CD4-positive, alpha-beta T cell treated with Interleukin-10 for 1 hour (primary cell): ENCODE results near the gene RAB23.
A peak's percentile ranks its signal among the peaks of the same experiment; 100 is the strongest.

Source experiments
- DNase-seq: peaks from one replicate; pipeline ENCODE4 v3.0.0-alpha.2; 2020

RAB23 gene

GRCh38 chr6:57177545-57178265 is 44.4 kb downstream of the RAB23 start:
- no peak for DNase-seq

- no peak for DNase-seq
These were observed 47.6 kb downstream of the RAB23 start for GRCh38 chr6:57174511-57174907.

DNA sequence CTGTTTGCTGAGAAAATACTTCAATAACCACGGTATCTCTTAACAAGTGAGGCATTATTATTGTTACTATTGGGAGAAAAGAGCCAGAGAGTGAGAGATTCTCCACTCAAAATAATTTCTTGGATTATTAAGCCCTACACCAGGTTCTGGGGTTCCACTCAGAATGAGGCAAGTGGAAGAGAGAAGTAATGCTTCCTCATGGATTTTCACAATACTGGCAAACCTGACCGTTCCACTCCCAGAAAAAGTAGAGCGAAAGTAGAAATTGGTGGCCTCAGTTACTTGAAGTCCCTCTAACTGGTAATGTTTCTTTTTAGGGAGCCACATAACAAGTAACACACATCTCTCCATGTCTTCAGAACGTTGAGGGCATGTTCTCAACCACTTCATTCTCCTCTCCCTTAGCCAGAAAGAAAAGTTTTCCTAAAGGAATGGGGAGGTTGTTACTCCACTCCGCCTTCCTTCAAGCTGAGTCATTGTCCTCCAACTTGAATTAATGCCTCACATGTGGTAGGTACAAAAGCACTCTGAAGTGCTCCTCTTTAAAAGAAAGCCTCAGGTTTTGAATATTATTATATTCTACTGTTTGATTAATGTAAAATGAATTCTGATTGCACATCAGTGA is 48.1 kb downstream of the RAB23 start:
- no peak for DNase-seq

DNA sequence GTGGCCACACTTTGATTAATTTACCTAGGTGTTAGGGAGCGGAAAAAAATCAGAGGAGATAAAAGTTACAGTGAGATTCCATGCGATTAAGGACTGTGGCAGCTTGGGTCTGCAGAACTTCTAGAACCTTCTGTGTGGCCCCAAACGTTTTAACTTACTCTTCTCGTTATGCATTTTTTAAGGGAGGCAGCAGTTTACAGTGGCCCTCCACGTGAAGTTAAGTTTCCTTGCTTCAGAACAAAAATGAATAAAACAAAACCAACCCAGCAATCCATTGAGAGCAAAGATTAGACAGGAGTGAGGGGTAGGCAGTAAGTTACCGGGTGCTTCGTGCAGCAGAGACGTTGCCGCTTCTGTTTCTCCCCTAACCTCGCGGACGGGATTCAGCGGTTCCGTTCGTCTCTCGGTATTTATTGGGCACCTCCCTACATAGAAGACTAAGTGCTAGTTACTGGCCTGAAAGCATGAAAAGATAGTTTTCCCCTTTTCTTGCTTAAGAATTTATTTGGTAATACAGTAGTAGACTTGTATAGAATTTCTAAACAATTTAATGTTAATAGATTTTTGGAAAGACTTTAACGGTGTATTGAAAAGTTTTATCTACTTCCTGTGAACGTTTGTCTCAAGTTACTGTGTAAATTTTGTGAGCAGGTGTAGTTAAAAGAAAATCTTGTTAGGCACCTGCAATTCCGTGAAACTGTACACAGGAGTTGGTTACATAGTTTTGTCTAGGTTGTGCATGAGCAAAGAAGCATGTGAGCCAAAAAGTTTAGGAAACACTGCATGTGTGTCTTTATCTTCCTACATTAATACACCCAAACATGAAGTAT is 48.8 kb downstream of the RAB23 start:
- DNase-seq, result peak; percentile 37

- peak; percentile 89 for DNase-seq
These were observed 49.7 kb downstream of the RAB23 start, which contains the start of gene BAG2 for GRCh38 chr6:57172136-57173055. Gene BAG2 (plus strand): TSS chr6:57172326. CDS start chr6:57172698, 372 bp downstream.

- no peak for DNase-seq
These were observed 57.0 kb downstream of the RAB23 start for GRCh38 chr6:57165080-57165479.

DNA sequence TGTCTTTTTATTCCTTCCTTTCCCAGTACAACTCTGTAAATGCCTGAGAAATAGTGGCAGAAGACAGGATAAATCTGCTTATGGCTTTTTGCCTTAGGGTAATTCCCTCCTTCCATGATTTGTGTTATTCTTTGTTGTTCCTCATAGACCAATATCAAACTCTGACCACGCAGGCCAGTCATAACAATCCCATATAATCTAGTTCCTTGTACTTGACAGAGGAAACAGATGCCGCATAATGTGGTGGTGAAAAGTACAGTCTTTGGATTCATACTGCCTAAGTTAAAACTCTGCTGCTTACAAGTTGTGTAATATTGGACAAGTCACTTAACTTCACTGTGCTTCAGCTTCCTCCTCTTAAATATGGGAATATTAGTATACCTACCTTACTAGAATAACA is 58.2 kb downstream of the RAB23 start:
- DNase-seq, result no peak

DNA sequence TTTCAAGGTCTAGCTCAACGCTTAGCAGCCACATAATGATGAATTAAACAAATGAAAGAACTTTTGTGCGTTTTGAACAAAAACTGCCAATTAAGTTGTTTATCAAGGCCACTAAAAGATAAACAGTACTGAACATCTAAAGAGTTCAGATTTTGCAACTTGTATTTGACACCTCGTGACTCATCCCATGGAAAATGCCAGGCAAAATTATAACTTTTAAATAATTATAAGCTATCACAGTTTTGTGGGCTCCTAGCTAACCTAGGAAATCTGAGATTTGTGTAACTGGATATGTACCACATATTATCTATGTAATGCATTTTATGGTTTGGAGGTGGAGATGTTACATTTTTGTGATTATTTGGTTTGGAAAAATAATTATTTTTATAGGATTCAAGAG is 59.6 kb downstream of the RAB23 start:
- DNase-seq, result no peak

- DNase-seq, result no peak
These were observed 60.1 kb downstream of the RAB23 start for GRCh38 chr6:57162028-57162427.

GRCh38 chr6:57159127-57159526 is 63.0 kb downstream of the RAB23 start:
- no peak for DNase-seq

DNA sequence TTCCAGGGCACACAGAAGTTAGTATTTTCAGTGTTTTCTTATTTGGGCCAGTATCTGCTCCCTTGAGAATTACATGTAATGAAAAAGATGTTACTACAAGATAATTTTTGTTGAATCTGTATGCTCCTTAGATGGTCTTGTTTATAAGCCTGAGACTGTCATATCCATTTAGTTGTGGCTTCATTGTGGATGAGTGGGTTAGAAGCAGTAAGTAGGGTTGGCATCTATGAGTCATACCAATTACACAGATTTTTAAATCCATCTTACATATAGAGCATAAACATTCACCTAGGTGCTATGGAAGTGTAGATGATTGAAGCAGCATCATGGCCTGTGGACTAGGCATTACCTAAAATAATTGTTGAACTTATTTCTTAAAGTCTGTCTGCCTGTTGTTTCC is 63.4 kb downstream of the RAB23 start:
- no peak for DNase-seq

GRCh38 chr6:57147955-57148858 is 73.9 kb downstream of the RAB23 start:
- no peak for DNase-seq

DNA sequence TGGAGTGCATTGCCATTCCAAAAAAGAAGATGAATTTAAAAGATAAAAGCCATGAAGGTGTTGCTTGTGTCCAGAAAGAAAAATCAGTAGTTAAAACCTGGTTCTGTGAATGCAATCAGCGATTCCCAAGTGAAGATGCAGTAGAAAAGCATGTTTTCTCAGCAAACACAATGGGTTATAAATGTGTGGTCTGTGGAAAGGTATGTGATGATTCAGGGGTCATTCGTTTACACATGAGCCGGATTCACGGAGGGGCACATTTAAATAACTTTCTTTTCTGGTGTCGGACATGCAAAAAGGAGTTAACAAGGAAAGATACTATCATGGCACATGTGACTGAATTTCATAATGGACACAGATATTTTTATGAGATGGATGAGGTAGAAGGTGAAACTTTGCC is 74.7 kb downstream of the RAB23 start:
- no peak for DNase-seq

- no peak for DNase-seq
These were observed 78.4 kb downstream of the RAB23 start for GRCh38 chr6:57143690-57144089.

DNA sequence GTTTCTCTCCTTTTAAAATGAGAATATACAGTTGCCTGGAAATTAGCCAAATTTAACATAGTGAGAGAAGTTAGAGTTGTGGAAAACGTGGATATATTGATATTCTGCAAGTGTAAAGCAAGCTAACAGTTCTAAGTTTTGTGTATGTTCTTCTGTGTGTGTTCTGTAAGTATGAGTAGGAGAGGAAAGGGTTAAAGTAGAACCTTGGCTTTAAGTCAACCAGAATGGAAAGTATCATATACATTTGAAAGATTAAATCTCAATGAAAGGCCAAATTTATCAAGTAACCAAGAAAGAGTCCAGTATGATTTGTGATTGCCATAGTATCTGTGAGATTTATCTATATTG is 80.0 kb downstream of the RAB23 start:
- DNase-seq, result no peak

DNA sequence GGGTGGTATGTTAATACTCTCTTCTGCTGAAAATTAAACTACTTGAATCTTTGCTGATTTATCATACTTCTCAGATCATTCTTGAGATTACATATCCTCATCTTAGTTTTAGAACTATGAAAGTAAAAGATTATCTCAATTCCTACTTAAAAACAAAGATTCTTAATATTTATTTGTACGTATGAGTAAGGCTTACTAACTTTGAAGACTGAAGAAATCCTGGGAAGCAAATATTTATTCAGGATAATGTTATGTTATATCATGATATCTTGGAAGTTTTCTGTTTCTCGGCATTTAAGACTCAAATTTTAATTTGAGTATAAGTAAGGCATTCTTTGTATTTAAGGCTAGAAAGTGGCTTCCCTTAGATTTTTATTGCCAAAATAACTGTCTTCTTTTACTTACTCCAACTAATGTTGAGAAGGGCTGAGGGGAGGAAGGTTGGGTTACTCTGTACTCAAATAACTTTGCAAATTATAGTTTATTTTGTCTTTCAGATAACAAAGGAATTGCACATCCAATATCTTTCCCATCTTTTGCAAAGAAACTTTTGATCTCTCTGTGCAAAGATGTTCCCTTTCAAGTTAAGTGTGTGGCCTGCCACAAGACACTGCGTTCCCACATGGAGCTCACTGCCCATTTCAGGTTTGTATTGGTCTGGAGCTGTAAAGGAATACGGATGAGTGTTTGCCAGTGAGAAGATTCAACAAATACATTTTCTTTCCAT is 80.5 kb downstream of the RAB23 start:
- no peak for DNase-seq

GRCh38 chr6:57138026-57138425 is 84.1 kb downstream of the RAB23 start:
- DNase-seq, result no peak

DNA sequence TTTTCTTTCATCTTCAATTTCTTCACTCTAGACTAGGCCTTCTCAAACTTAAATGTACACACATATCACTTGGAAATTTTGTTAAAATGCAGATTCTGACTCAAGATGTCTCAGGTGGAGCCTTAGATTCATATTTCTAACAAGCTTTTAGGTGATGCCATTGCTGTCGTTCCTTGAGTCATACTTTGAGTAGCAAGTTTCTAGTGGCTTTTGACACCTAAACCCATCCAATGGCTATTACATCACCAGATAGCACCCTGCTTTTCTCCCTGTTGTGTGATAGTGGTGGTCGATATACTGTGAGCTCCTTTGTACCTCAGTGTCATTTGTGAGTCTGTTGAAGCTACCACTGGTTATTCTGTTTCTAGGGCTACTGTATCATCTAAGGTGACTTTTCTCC is 84.8 kb downstream of the RAB23 start:
- no peak for DNase-seq
